AG09309 (cell line): ENCODE data around the gene MRPS17.

ENCODE experiments used
- DNase-seq: peaks from one replicate; pipeline ENCODE4 v3.0.0-alpha.2; 2010; ENCODE audit warnings: low read depth
- H3K4me3 ChIP-seq: 2 replicates; pipeline ENCODE4 v1.5.1; 2011; ENCODE audit warnings: mild to moderate bottlenecking, low read depth, low read length, moderate library complexity; ENCODE audit not compliant: control insufficient read depth
- TF ChIP-seq, protein P1 (sequence below): IDR thresholded peaks from 2 replicates; pipeline ENCODE4 v1.5.1; 2011; ENCODE audit warnings: mild to moderate bottlenecking, low read depth, low read length, inconsistent platforms; ENCODE audit not compliant: insufficient read depth, control insufficient read depth; ENCODE audit errors: missing control alignments

Gene MRPS17

DNA sequence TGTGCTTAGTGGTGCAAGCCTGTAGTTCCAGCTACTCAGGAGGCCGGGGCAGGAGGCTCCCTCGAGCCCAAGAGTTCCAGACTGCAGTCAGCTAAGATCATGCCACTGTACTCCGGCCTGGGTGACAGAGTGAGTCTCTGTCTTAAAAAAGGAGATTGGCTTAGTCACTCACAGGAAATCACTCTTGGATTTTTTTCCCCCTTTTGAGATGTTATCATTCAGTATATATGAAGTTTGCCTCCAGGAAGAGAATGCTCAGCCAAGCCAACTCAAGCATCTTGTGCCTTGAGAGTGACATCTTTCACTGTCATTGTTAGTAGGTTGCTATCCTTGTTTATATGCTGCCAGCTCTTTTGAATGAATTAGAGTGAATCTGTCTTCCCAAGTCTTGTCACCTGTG, 40.7 kb downstream of the MRPS17 start:
- no peak overlapping the region for H3K4me3 ChIP-seq
- TF ChIP-seq, protein P1, sequence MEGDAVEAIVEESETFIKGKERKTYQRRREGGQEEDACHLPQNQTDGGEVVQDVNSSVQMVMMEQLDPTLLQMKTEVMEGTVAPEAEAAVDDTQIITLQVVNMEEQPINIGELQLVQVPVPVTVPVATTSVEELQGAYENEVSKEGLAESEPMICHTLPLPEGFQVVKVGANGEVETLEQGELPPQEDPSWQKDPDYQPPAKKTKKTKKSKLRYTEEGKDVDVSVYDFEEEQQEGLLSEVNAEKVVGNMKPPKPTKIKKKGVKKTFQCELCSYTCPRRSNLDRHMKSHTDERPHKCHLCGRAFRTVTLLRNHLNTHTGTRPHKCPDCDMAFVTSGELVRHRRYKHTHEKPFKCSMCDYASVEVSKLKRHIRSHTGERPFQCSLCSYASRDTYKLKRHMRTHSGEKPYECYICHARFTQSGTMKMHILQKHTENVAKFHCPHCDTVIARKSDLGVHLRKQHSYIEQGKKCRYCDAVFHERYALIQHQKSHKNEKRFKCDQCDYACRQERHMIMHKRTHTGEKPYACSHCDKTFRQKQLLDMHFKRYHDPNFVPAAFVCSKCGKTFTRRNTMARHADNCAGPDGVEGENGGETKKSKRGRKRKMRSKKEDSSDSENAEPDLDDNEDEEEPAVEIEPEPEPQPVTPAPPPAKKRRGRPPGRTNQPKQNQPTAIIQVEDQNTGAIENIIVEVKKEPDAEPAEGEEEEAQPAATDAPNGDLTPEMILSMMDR, result no peak
- DNase-seq, result no peak

DNA sequence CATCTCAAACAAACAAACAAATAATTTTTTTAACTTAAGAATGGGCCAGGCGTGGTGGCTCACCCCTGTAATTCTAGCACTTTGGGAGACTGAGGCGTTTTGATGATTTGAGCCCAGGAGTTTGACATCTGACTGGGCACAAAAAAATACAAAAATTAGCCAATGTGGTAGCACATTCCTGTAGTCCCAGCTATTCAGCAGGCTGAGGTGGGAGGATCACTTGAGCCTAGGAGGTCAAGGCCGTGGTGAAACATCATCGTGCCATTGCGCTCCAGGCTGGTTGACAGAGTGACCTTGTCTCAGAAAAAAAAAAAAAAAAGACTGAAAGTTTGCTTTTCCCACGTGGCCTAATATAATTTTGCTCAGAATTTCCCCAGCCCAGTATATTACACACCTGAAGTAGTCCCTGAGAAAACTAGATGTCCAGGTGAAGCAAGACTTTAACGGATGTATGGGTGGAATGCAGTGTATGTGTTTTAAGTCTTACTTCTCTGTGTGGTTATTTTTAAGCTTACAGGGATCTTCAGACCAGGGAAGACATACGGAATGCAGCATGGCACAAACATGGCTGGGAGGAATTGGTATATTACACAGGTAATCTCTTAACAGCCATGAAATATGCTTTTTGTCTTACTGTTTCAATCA, 45.3 kb downstream of the MRPS17 start:
- TF ChIP-seq, protein P1, result no peak
- no peak overlapping the region for H3K4me3 ChIP-seq
- DNase-seq, result no peak

DNA sequence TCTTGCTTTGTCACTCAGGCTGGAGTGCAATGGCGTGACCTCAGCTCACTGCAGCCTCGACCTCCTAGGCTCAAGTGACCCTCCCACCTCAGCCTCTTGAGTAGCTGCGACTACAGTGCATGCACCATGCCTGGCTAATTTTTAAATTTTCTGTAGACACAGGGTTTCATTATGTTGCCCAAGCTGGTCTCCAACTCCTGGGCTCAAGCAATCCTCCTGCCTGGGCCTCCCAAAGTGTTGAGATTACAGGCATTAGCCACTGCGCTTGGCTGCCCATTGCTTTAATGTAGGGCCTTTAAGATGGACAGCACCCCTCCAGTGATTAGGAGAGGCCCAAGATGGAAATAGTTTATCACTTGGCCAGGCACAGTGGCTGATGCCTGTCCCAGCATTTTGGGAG, 52.1 kb downstream of the MRPS17 start:
- TF ChIP-seq, protein P1, result no peak
- no peak overlapping the region for H3K4me3 ChIP-seq

More for the DNA sequence above, 52.1 kb downstream of the MRPS17 start:
- DNase-seq, result no peak
